Lower leg skin (tissue), 4 donors: ENCODE data around the gene SCD. TPM values are rescaled to one million over a fixed set of nuclear protein-coding genes. Genes with fewer than 3 reads are reported as not detected.

Experiments used
- DNase-seq, 2 donors: peaks; one replicate each; pipeline ENCODE4 v3.0.0-alpha.2; 2019; ENCODE audit warnings: low spot score in 2 of 2
- H3K4me3 ChIP-seq: fragments of 200-600 bp; sonication (generic); 2 replicates; pipeline ENCODE4 v1.5.1; 2017; ENCODE audit warnings: mild to moderate bottlenecking, low read depth; ENCODE audit not compliant: poor library complexity, severe bottlenecking
- POLR2A ChIP-seq, 2 donors: fragments of 450-650 bp; IDR thresholded peaks; one replicate each; pipeline ENCODE4 v1.6.1; 2016 to 2017; ENCODE audit warnings: antibody characterized with exemption in 2 of 2, mild to moderate bottlenecking in 1 of 2, moderate library complexity in 1 of 2
- WGBS, 2 donors: methylation state at CpG; one replicate each; pipeline ENCODE4 v1.1.5; 2018; 5-methylcytosine and 5-hydroxymethylcytosine counted together
- intact Hi-C: fragments of 100-400 bp; cut with DNase I; formaldehyde crosslinking; loops from one replicate; pipeline ENCODE4 v1.15.0; 2023; ENCODE audit warnings: low total_unique reads
- total RNA-seq, 4 donors: library from RNA; depleted of rRNA; stranded (reverse); fragments of >200 nt; gene quantifications; one replicate each; pipeline ENCODE4 v1.1.0, GENCODE V29; 2016
- TF ChIP-seq, protein P1 (sequence below), 3 donors: fragments of 450-650 bp; IDR thresholded peaks; one replicate each; pipeline ENCODE4 v1.5.1; 2016; ENCODE audit warnings: antibody characterized with exemption in 3 of 3, mild to moderate bottlenecking in 3 of 3, moderate library complexity in 2 of 3

SCD gene
- total RNA-seq, 4 donors from 2014 or later = 23.8 to 56.7 (median 32.3) TPM

DNA sequence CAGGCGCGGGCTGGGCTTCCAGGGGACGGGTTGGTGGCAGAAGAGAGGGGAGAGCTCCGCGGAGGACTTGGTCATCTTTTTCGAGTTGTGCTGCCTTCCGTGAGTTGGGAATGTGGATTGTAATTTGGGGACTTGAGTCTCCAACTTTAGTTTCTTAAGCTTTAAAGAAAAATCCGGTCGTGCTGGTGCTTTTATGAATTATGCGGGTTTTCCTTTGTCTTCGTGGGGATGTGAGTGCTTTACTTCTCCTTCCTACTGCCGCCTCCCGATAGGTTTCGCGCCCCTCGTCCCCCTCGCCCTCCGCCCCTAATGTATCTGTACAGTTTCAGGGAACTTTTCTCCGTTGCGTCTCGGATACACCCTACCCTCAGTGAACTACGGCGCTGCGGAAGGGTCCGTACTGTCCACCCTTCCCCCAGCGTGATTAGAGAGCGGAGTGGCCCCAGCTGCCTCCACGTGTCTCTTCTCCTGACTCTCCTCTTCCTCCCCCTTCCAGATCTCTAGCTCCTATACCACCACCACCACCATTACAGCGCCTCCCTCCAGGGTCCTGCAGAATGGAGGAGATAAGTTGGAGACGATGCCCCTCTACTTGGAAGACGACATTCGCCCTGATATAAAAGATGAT lies 649 bp downstream of the SCD start:
- TF ChIP-seq, protein P1, sequence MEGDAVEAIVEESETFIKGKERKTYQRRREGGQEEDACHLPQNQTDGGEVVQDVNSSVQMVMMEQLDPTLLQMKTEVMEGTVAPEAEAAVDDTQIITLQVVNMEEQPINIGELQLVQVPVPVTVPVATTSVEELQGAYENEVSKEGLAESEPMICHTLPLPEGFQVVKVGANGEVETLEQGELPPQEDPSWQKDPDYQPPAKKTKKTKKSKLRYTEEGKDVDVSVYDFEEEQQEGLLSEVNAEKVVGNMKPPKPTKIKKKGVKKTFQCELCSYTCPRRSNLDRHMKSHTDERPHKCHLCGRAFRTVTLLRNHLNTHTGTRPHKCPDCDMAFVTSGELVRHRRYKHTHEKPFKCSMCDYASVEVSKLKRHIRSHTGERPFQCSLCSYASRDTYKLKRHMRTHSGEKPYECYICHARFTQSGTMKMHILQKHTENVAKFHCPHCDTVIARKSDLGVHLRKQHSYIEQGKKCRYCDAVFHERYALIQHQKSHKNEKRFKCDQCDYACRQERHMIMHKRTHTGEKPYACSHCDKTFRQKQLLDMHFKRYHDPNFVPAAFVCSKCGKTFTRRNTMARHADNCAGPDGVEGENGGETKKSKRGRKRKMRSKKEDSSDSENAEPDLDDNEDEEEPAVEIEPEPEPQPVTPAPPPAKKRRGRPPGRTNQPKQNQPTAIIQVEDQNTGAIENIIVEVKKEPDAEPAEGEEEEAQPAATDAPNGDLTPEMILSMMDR (IDR thresholded peaks at IDR 0.05) = no peak
- TF ChIP-seq POLR2A (IDR thresholded peaks at IDR 0.05) = no peak
- WGBS, 2 donors = 21 to 22% methylated on average over 32 of the region's 32 CpGs

DNA sequence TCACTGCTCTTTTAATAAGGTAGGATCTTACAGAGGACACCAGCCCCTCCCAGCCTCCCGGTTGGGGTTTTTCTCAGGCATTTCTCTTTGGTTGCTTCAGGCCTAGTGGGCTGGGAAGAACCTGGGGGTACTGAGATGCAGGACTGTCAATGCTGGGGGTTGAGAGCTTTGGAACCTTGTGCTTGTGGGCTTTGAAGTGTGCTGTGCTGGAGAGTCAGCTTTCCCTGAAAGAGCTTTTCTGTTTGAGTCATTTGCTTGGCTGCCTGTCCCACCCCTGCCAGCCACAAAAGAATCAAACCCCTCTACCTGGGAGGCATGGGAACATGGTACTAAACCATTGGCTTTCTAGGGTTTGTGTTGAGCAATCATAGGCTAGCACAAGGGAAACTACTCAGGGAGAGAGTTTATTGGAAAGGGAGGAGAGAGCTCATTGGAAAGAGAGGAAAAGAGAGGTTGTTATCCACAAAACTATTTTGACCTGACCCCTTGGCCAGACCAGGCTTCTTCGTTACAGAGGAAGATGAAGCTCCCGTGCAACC lies 1.4 kb downstream of the SCD start:
- TF ChIP-seq, protein P1 (IDR thresholded peaks at IDR 0.05) = no peak
- TF ChIP-seq POLR2A (IDR thresholded peaks at IDR 0.05) = no peak
- H3K4me3 ChIP-seq = no peak overlapping the region
- intact Hi-C loops = loop anchor here (5.0 kb wide), 1 partner anchor 169 kb away; the partner anchor contains the start of gene SEC31B
- WGBS, 2 donors = 86 to 89% methylated on average over 3 of the region's 3 CpGs
- DNase-seq = no peak

More for the DNA sequence above, 649 bp downstream of the SCD start:
- peak overlapping the region; percentile 50 for H3K4me3 ChIP-seq
- intact Hi-C loops = loop anchor here (5.0 kb wide), 1 partner anchor 170 kb away; the partner anchor contains the start of gene SEC31B
- DNase-seq = no peak

GRCh38 chr10:100349087-100349486 lies 2.1 kb downstream of the SCD start:
- TF ChIP-seq, protein P1 (IDR thresholded peaks at IDR 0.05) = no peak
- TF ChIP-seq POLR2A (IDR thresholded peaks at IDR 0.05) = no peak
- H3K4me3 ChIP-seq = no peak overlapping the region
- no peak for DNase-seq
- 79 to 84% methylated on average over 5 of the region's 5 CpGs for WGBS, 2 donors
- intact Hi-C loops = loop anchor here (5.0 kb wide), 1 partner anchor 168 kb away; the partner anchor contains the start of gene SEC31B

DNA sequence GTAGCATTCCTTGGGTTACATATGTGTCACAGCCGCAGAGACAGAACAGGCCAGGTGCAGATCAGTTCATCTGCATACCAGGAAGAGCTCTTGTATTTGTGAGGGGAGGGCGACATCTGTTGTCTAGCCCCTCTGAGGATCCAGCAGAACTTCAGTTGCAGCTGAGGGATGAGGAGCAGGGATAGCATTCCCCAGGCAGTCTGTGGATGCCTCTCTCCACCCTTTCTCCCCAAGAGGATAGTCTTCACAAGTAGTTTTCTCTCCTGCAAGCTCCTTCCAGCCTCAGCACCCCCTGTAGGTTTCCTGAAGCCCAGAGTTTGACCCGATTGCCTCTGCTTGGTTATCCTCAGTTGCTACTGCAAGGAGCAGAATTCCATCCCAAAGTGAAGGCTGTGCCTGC lies 2.6 kb downstream of the SCD start:
- no peak overlapping the region for H3K4me3 ChIP-seq
- no peak for DNase-seq
- intact Hi-C loops = loop anchor here (5.0 kb wide), 1 partner anchor 168 kb away; the partner anchor contains the start of gene SEC31B
- no peak for TF ChIP-seq POLR2A (IDR thresholded peaks at IDR 0.05)
- TF ChIP-seq, protein P1 (IDR thresholded peaks at IDR 0.05) = no peak
- 76 to 85% methylated on average over 3 of the region's 3 CpGs for WGBS, 2 donors

DNA sequence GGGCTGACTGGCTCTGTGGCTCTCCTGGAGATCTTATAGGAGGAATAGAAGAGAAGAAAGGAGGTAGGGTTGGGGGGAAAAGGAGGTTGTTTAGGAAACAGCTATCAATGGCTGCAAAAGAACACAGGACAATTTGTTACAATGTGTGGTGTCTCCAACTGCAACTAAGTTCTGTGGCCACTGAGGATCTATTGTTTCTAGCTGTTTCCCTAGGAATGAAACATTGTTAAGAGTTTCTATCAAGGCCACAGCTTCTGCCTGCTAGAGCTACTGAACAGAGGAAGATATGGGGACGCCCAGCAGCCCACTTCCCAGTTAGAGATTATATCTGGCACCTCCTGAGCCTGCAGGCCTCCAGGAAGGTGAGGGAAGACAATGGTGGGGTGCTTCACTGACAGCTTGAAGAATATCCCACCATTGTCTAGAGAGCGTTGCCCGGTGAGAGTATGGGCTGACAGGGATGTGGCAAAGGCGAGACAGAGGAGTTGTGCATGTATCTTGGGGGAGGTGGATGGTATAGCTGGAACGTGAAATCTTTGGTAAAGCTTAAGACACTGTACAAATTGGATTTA lies 4.0 kb downstream of the SCD start:
- no peak for TF ChIP-seq POLR2A (IDR thresholded peaks at IDR 0.05)
- TF ChIP-seq, protein P1 (IDR thresholded peaks at IDR 0.05) = no peak
- no peak for DNase-seq
- WGBS, 2 donors = 89 to 91% methylated on average over 5 of the region's 5 CpGs
- intact Hi-C loops = no loop called here
- H3K4me3 ChIP-seq = no peak overlapping the region
